Activated CD8-positive, alpha-beta memory T cell treated with anti-CD3 and anti-CD28 coated beads, Interleukin-2, amount 50 U/mL, for 1 hour (primary cell): ENCODE measurements around the gene ZSWIM6.

Experiments
- DNase-seq: peaks from one replicate; pipeline ENCODE4 v3.0.0-alpha.2; 2020; ENCODE audit errors: extremely low read depth

Gene ZSWIM6

GRCh38 chr5:61482980-61483379, 150.9 kb downstream of the ZSWIM6 start:
- no peak for DNase-seq

DNA sequence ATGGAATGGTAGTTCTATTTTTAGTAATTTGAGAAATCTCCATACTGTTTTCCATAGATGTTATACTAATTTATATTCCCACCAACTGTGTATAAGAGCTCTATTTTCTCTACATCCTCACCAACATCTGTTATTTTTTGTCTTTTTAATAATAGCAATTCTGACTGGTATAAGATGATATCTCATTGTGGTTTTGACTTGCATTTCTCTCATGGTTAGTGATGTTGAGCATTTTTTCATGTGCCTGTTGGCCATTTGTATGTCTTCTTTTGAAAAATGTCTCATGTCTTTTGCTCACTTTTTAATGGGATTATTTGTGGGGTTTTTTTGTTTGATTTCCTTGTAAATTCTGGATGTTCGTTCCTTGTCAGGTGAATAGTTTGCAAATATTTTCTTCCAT, 154.4 kb downstream of the ZSWIM6 start:
- no peak for DNase-seq

GRCh38 chr5:61489574-61489973, 157.5 kb downstream of the ZSWIM6 start:
- no peak for DNase-seq

GRCh38 chr5:61491861-61492260, 159.8 kb downstream of the ZSWIM6 start:
- DNase-seq = no peak

GRCh38 chr5:61493973-61494372, 161.9 kb downstream of the ZSWIM6 start:
- DNase-seq = no peak

GRCh38 chr5:61496446-61496845, 164.4 kb downstream of the ZSWIM6 start:
- no peak for DNase-seq

DNA sequence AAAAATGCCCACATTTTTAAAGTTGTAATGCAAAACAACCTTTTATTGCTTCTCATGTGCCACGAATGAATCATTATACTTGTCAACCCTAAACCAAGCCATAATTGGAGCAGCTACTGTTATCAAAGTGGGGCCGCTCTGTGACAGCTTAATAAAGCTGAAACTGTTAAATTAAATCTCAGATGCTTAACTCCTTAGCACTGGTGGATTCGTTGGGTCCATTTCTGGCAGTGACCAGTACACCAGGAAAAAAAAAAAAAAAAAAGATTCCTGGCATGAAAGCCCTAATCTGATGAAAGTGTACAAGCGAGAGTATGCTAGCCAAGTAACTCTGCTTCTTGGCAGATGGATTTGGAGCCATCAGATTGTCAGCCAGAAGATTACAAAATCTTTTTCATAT, 164.8 kb downstream of the ZSWIM6 start:
- no peak for DNase-seq

GRCh38 chr5:61498121-61498520, 166.1 kb downstream of the ZSWIM6 start:
- no peak for DNase-seq

GRCh38 chr5:61501971-61502370, 169.9 kb downstream of the ZSWIM6 start:
- no peak for DNase-seq

GRCh38 chr5:61504143-61504770, 172.2 kb downstream of the ZSWIM6 start:
- DNase-seq = no peak

GRCh38 chr5:61505281-61505680, 173.2 kb downstream of the ZSWIM6 start:
- no peak for DNase-seq

GRCh38 chr5:61507232-61507631, 175.2 kb downstream of the ZSWIM6 start:
- DNase-seq = no peak

DNA sequence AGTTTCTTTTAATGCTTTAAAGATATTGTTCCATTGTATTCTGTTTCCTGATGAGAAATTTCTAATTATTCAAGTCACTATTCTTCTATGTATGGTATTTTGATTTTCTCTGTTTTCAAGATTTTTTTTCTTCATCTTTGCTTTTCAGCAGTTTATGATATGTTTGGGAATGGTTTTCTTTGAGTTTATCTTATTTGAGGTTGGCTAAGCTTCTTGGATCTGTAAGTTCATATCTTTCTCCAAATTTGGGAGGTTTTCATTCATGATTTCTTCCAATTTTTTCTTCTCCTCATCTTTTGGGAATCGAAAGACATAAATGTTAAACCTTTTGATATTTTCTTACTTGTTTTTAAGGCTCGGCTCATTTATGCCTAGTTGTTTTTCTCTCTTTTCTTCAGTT, 184.9 kb downstream of the ZSWIM6 start:
- no peak for DNase-seq

DNA sequence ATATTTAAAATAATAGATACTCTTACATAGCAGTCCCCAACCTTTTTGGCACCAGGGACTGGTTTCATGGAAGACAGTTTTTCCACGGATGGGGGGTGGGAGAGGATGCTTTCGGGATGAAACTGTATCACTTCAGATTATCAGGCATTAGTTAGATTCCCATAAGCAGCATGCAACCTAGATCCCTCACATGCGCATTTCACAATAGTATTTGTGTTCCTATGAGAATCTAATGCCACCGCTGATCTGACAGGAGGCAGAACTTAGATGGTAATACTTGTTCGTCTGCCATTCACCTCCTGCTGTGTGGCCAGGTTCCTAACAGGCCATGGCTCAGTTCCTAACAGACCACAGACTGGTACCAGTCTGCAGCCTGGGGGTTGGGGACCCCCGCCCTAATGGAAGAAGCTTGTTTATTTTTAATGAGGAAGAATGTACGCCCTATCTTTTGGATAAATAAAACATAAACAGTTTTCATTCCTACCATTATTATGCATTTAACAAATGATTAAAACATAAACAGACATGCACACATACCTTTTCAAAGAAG, 187.7 kb downstream of the ZSWIM6 start:
- DNase-seq = no peak

DNA sequence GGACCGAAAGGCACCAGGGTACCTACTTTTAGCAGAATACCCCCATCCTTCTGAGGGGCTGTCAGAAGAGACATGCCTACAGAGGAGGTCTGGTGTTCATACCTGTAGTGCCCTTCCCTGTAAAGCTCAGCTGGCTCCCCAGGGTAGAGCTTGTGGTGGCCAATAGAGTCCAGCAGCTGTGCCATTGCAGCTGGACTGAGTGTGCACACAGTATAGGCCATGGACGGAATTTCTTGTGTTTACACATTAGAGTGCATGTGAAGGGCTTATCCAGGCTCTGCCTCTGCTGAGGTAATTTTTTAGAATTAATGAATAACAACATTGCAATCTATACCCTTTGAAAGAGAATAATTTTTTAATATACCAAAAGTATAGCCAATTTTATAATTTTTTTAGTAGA, 191.0 kb downstream of the ZSWIM6 start:
- no peak for DNase-seq

GRCh38 chr5:61523997-61524396, 191.9 kb downstream of the ZSWIM6 start:
- no peak for DNase-seq

GRCh38 chr5:61525512-61526206, 193.6 kb downstream of the ZSWIM6 start:
- DNase-seq = no peak

DNA sequence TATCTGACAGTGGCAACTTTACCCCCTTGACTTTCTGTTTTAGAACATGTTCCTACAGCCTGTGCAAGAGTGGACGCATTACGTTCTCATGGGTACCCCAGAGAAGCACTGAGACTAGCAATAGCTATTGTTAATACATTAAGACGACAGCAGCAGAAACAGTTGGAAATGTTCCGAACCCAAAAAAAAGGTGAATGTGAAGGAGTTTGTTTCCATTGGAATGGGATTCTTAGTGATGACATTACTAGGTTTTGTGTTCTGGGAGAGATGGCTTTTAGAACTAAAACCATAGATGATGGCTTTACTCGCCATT, 194.1 kb downstream of the ZSWIM6 start:
- no peak for DNase-seq

DNA sequence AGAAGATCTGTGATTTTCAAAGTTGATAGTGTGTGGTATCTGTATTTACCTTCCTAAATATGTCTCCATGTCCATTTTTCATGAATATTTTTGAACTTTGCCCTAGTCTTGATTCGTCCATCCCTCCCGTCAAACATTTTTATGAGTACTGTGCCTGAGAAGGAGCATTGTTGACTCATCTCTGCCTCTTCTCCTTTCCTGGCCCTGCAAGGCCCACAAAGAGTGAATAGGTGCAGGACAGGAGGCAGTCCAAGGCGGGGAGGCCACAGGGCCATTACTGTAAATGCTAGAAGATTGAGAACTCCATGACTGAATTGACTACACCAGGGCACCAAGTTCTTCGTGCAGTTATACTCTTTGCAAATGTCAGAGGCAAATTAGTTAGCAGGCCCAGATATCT, 200.9 kb downstream of the ZSWIM6 start:
- no peak for DNase-seq

DNA sequence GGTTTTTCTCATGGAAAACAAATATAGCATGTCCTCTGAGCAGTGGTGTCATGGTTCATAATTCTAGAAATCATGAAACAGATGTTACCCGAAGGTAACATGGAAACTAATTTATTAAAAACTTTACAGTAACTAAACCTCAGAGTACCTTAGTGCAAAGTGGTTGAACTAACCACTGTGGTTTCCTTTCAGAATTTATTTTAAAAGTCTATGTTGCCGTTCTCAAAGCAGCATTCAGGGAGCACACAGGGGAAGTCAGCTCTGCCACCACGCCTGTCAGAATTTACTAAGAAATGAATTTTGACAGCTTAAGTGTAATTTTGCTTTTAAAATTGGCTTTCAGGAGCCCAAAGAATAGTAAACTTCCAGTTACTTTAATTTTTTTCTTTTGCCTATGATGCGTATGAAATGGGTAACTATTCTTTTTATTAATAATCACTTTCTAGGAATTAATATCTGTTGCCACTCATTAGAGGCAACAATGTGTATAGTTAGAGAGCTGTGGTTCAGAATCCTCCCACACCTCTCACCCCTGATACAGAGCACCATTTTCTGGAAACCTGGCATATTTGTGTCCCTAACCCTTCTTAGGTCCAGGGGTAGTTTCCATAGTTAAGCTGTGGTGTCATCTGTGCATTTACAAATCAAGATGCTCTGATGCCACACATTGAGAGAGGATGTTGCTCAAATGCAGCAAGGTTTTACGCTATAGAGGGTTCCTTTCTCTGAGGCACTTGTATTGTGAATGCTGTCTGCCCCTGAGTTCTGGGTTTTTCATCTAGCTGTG, 202.6 kb downstream of the ZSWIM6 start:
- no peak for DNase-seq

- DNase-seq = no peak
These were observed 203.8 kb downstream of the ZSWIM6 start for GRCh38 chr5:61535828-61536227.

DNA sequence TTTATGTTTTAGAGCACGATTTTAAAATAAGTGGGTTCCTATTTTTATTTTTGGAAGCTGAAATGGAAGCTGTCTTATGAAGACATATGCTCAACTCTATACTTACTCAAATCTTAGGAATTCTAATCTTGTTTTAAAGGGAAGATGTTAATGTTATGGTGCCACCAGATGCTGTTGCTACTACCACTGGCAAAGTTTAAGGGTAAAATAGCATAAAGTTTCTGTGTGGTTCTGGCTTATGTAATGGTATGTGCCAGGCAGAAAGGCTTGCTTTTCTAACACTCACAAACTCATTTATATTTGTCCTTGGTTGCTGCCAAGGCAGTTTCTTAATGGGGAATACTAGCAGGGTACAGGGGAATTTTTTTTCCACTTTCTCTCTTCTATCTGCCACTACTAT, 204.9 kb downstream of the ZSWIM6 start:
- no peak for DNase-seq
